K562 (cell line): ENCODE results near the gene FMNL2. TPM values are rescaled to one million over a fixed set of nuclear protein-coding genes. Genes with fewer than 3 reads are reported as not detected.

Experiments used
- ARHGAP35 ChIP-seq: fragments of 450-650 bp; IDR thresholded peaks from 2 replicates; pipeline ENCODE4 v1.6.1; 2018; ENCODE audit not compliant: partially characterized antibody
- ARID1B ChIP-seq: fragments of 450-650 bp; IDR thresholded peaks from 2 replicates; pipeline ENCODE4 v1.6.1; 2016; ENCODE audit warnings: antibody characterized with exemption, mild to moderate bottlenecking, inconsistent platforms
- BRD9 ChIP-seq: fragments of 450-650 bp; IDR thresholded peaks from 2 replicates; pipeline ENCODE4 v1.6.1; 2018; ENCODE audit warnings: low read depth; ENCODE audit not compliant: partially characterized antibody
- CREBBP ChIP-seq: IDR thresholded peaks from one replicate; pipeline ENCODE4 v1.6.1; 2012; ENCODE audit warnings: low read depth, mild to moderate bottlenecking, control low read depth, inconsistent platforms, low read length
- EP400 ChIP-seq: fragments of 450-650 bp; IDR thresholded peaks from 2 replicates; pipeline ENCODE4 v1.6.1; 2017; ENCODE audit warnings: antibody characterized with exemption, mild to moderate bottlenecking, moderate library complexity
- FOXK1 ChIP-seq: sonication (generic); formaldehyde crosslinking; IDR thresholded peaks from 2 replicates; pipeline ENCODE4 v1.8.0; 2022; ENCODE audit warnings: missing genetic modification reagents, mild to moderate bottlenecking, borderline replicate concordance
- HDAC2 ChIP-seq: fragments of 450-650 bp; IDR thresholded peaks from 2 replicates; pipeline ENCODE4 v1.6.1; 2016; ENCODE audit warnings: mild to moderate bottlenecking
- HNRNPK ChIP-seq: fragments of 200-400 bp; formaldehyde crosslinking; IDR thresholded peaks from one replicate; pipeline ENCODE4 v1.6.1; 2018; ENCODE audit warnings: mild to moderate bottlenecking, low read depth, low read length; ENCODE audit not compliant: poor library complexity, severe bottlenecking
- HOMEZ ChIP-seq: fragments of 250-450 bp; sonication (Bioruptor Pico); IDR thresholded peaks from 2 replicates; pipeline ENCODE4 v1.4.0; 2020; ENCODE audit warnings: mild to moderate bottlenecking, moderate library complexity
- IRF1 ChIP-seq: sonication (generic); formaldehyde crosslinking; IDR thresholded peaks from 2 replicates; pipeline ENCODE4 v1.8.0; 2022; ENCODE audit warnings: missing genetic modification reagents, mild to moderate bottlenecking, borderline replicate concordance
- MAZ ChIP-seq, 2 experiments: fragments of 450-650 bp in 1 of 2; sonication (generic) in 1 of 2; formaldehyde crosslinking; IDR thresholded peaks in 1 of 2; conservative IDR thresholded peaks in 1 of 2; 2 replicates each; pipeline versions ENCODE4 v1.4.0 to v1.5.0; 2020; ENCODE audit warnings: mild to moderate bottlenecking in 1 of 2, missing genetic modification reagents in 1 of 2
- PHTF2 ChIP-seq: fragments of 250-450 bp; sonication (Bioruptor Pico); IDR thresholded peaks from 2 replicates; pipeline ENCODE4 v1.5.0; 2021; ENCODE audit warnings: mild to moderate bottlenecking
- RBM39 ChIP-seq: fragments of 200-400 bp; formaldehyde crosslinking; optimal IDR thresholded peaks from 2 replicates; pipeline ENCODE3; 2018; ENCODE audit warnings: low read depth, low read length
- RHOXF2B ChIP-seq: fragments of 250-450 bp; sonication (Bioruptor Pico); conservative IDR thresholded peaks from 2 replicates; pipeline ENCODE4 v1.5.1; 2021
- SRSF3 ChIP-seq: fragments of 200-400 bp; formaldehyde crosslinking; IDR thresholded peaks from 2 replicates; pipeline ENCODE4 v1.6.1; 2016; ENCODE audit warnings: mild to moderate bottlenecking, low read length, moderate library complexity; ENCODE audit not compliant: insufficient read depth
- TAL1 ChIP-seq: fragments of 450-650 bp; IDR thresholded peaks from 2 replicates; pipeline ENCODE4 v1.6.1; 2016; ENCODE audit warnings: mild to moderate bottlenecking
- XRCC3 ChIP-seq: fragments of 450-650 bp; IDR thresholded peaks from 2 replicates; pipeline ENCODE4 v1.6.1; 2017; ENCODE audit warnings: mild to moderate bottlenecking, moderate library complexity
- ZNF124 ChIP-seq: sonication (generic); formaldehyde crosslinking; IDR thresholded peaks from 2 replicates; pipeline ENCODE4 v1.8.1; 2022; ENCODE audit warnings: missing genetic modification reagents
- ZNF3 ChIP-seq: fragments of 250-450 bp; sonication (Bioruptor Pico); IDR thresholded peaks from 2 replicates; pipeline ENCODE4 v1.5.0; 2021; ENCODE audit warnings: mild to moderate bottlenecking, moderate library complexity
- ZNF398 ChIP-seq: fragments of 250-450 bp; sonication (Bioruptor Pico); IDR thresholded peaks from 2 replicates; pipeline ENCODE4 v1.8.0; 2021; ENCODE audit warnings: moderate library complexity, mild to moderate bottlenecking, inconsistent platforms
- ZNF408 ChIP-seq: fragments of 250-450 bp; sonication (Bioruptor Pico); IDR thresholded peaks from 2 replicates; pipeline ENCODE4 v1.4.0; 2020; ENCODE audit warnings: low read depth, mild to moderate bottlenecking, moderate library complexity
- ZNF609 ChIP-seq: sonication (generic); formaldehyde crosslinking; IDR thresholded peaks from 2 replicates; pipeline ENCODE4 v1.8.1; 2023; ENCODE audit warnings: missing genetic modification reagents, mild to moderate bottlenecking, borderline replicate concordance
- polyA plus RNA-seq, 8 experiments: library from polyadenylated mRNA; depleted of rRNA in 4 of 8; stranded (reverse) in 5 of 8; unstranded in 3 of 8; fragments of >200 nt; fragmentation: Nextera tagmentation in 2 of 8; fragmentation: Illumina TruSeq in 1 of 8; extraction: Ambion mirVana in 2 of 8; extraction: Trizol in 1 of 8; gene quantifications; 2 replicates each; pipeline versions ENCODE4 v1.2.1 to v1.2.3, GENCODE V29; 2011 to 2014; ENCODE audit warnings: inconsistent platforms in 1 of 8, missing spikeins in 1 of 8
- total RNA-seq, 7 experiments: library from RNA; depleted of rRNA in 6 of 7; stranded (reverse); fragments of >200 nt in 6 of 7; fragmentation: Illumina TruSeq in 2 of 7; extraction: Trizol in 2 of 7; gene quantifications; 2 replicates each; pipeline versions ENCODE4 v1.2.1 to v1.2.3, GENCODE V29; 2011 to 2021; ENCODE audit warnings: low replicate concordance in 1 of 7

The FMNL2 gene
- total and polyA plus RNA-seq, 9 of the 15 experiments (the other 6 are each of a cell fraction or from before 2014, with no cell fraction given) = 0.15 to 0.49 (median 0.24) TPM; not detected in 1

GRCh38 chr2:152620985-152621384, 286.0 kb downstream of the FMNL2 start (continued):
- no peak for TF ChIP-seq ARHGAP35
- no peak for TF ChIP-seq CREBBP
- TF ChIP-seq SRSF3 = no peak
- TF ChIP-seq RHOXF2B = no peak
- no peak for TF ChIP-seq BRD9
- TF ChIP-seq FOXK1 (CRISPR knock-in tag) = no peak
- TF ChIP-seq IRF1 (CRISPR knock-in tag) = no peak
- TF ChIP-seq PHTF2 (CRISPR knock-in tag) = no peak
- no peak for TF ChIP-seq ZNF3 (CRISPR knock-in tag)
- TF ChIP-seq ZNF398 (CRISPR knock-in tag) = no peak
- TF ChIP-seq HNRNPK = no peak
- TF ChIP-seq MAZ (CRISPR knock-in tag; conservative IDR thresholded peaks at IDR 0.05 in 1 of 2, IDR thresholded peaks at IDR 0.05 in 1 of 2) = no peak
- peak; percentile 36; the same call in 1 of the 2 replicates for TF ChIP-seq HDAC2
- peak; percentile 85 for TF ChIP-seq TAL1
- TF ChIP-seq XRCC3 = no peak
- no peak for TF ChIP-seq RBM39
- no peak for TF ChIP-seq HOMEZ
- no peak for TF ChIP-seq ZNF124 (CRISPR knock-in tag)
- TF ChIP-seq ZNF408 (CRISPR knock-in tag) = no peak
- TF ChIP-seq ARID1B = peak; percentile 87
- TF ChIP-seq EP400 = no peak
- no peak for TF ChIP-seq ZNF609 (CRISPR knock-in tag)
